Transverse colon (tissue), 3 donors: ENCODE measurements around the gene SMOC1.

Source experiments
- EP300 ChIP-seq: sonication (generic); formaldehyde crosslinking; IDR thresholded peaks from one replicate; pipeline ENCODE4 v1.6.1; 2017; ENCODE audit warnings: antibody characterized with exemption, low read depth
- TF ChIP-seq, protein P1 (sequence below), 5 experiments: fragments of 200-600 bp in 3 of 5; fragments of 450-650 bp in 2 of 5; sonication (generic) in 3 of 5; IDR thresholded peaks; 1 replicate in 2 of 5; 2 replicates in 3 of 5; pipeline ENCODE4 v1.5.1; 2016 to 2017; ENCODE audit warnings: antibody characterized with exemption in 5 of 5, inconsistent platforms in 3 of 5, mild to moderate bottlenecking in 2 of 5, moderate library complexity in 1 of 5

GRCh38 chr14:69930780-69931379, 51.7 kb downstream of the SMOC1 start:
- TF ChIP-seq EP300 = no peak
- TF ChIP-seq, protein P1, sequence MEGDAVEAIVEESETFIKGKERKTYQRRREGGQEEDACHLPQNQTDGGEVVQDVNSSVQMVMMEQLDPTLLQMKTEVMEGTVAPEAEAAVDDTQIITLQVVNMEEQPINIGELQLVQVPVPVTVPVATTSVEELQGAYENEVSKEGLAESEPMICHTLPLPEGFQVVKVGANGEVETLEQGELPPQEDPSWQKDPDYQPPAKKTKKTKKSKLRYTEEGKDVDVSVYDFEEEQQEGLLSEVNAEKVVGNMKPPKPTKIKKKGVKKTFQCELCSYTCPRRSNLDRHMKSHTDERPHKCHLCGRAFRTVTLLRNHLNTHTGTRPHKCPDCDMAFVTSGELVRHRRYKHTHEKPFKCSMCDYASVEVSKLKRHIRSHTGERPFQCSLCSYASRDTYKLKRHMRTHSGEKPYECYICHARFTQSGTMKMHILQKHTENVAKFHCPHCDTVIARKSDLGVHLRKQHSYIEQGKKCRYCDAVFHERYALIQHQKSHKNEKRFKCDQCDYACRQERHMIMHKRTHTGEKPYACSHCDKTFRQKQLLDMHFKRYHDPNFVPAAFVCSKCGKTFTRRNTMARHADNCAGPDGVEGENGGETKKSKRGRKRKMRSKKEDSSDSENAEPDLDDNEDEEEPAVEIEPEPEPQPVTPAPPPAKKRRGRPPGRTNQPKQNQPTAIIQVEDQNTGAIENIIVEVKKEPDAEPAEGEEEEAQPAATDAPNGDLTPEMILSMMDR (IDR thresholded peaks at IDR 0.05) = no peak
